ENCODE results near the gene YIPF2. TPM values are rescaled to one million over a fixed set of nuclear protein-coding genes. Genes with fewer than 3 reads are reported as not detected.
"Not testable (repeated sequence)": the region's sequence is repeated elsewhere in the genome, so short reads cannot be mapped to it uniquely, and the experiment has no call there.

YIPF2 gene
- polyA plus RNA-seq, 3 donors, result 32.7 to 38.3 (median 36.9) TPM

DNA sequence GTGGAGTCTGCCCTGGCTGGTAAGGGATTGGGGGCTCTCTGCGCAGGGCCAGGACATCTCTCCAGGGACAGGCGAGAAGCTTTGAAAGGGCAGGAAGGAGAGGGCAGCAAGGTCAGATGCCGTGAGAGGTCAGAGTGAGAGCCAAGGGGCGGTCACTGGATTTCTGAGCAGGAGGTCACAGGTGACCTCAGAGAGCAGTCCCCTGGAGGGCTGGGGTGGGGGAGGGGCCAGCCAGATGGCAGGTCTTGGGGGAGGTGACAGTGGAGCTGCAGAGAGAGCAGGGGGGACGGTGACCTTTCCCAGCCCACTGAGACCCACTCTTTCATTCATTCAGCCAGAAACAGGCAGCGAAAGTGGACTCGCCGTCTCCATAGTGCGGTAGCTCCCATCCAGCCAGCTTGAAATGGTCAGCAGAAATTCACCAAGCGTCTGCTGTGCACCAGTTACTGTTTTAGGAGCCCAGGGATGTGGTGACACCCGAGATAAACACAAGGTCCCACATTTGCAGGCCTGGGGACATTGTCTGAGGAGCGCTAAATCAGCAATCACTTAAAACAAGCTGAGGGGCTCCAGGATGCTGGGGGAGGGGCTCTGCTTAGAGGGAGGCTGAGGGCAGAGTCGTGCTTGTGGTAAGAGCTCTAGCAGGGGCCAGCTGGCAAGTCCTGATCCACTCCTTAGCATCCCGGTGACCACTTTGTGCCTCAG is 46.9 kb downstream of the YIPF2 start:
- DNase-seq (ENCODE audit: low read depth in 3 of 3, low spot score in 2 of 3), result no peak

- no peak for DNase-seq (ENCODE audit: low read depth in 3 of 3, low spot score in 2 of 3)
Measured at GRCh38 chr19:10878253-10878652, 50.2 kb downstream of the YIPF2 start.

DNA sequence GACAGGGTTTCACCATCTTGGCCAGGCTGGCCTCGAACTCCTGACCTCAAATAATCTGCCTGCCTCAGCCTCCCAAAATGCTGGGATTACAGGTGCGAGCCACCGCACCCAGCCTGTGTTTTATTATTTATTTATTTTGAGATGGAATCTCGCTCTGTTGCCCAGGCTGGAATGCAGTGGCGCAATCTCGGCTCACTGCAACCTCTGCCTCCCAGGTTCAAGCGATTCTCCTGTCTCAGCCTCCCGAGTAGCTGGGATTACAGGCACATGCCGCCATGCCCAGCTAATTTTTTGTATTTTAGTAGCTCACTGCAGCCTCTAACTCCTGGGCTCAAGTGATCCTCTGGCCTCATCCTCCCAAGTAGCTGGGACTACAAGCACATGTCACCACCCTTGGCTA is 50.8 kb downstream of the YIPF2 start:
- DNase-seq (ENCODE audit: low read depth in 3 of 3, low spot score in 2 of 3), result not testable (repeated sequence)

GRCh38 chr19:10876459-10877240 is 51.8 kb downstream of the YIPF2 start:
- no peak for DNase-seq (ENCODE audit: low read depth in 3 of 3, low spot score in 2 of 3)

GRCh38 chr19:10874024-10874423 is 54.4 kb downstream of the YIPF2 start:
- no peak for DNase-seq (ENCODE audit: low read depth in 3 of 3, low spot score in 2 of 3)

DNA sequence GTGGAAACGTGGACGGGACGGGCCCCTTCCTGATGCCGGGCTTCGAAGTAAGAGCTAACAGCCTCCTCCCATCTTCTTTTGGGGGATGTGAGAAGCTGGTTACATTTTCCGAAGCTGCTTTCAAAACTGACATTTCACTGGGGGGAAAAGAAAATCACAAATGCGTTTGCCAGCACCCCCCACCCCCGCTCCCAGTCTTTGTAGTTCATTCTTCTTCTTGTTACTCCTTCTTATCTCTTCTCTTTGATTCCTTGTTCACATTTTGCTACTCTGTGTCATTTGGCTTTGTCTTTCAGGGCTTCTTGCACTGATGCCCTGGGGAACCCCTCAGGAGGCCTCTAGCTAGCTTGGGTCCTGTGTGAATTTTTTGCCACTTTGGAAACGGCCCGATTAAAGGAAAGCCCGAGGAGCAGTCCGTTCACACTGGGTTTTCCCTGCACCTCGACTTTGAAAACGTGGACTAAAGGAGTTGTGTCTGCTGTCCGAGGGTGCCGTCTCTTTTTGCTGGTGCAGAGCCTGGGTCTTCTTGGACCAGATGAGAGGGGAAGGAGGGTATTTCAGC is 55.8 kb downstream of the YIPF2 start:
- no peak for DNase-seq (ENCODE audit: low read depth in 3 of 3, low spot score in 2 of 3)

Other genes with a start within 250 kb of the YIPF2 start
- 10 to 100 TPM; 36.5 to 43.7 (median 40.5) TPM for gene QTRT1, start 227.2 kb downstream of the YIPF2 start, polyA plus RNA-seq (ENCODE audit: insufficient read length in 3 of 3)
- 100 to 1,000 TPM; 119 to 129 (median 126) TPM for gene DNM2, start 210.6 kb downstream of the YIPF2 start, polyA plus RNA-seq (ENCODE audit: insufficient read length in 3 of 3)
- gene TMED1, start 92.4 kb downstream of the YIPF2 start, polyA plus RNA-seq (ENCODE audit: insufficient read length in 3 of 3), result 10 to 100 TPM; 55.6 to 60.8 (median 56.9) TPM
- gene C19orf38, start 80.2 kb downstream of the YIPF2 start, polyA plus RNA-seq (ENCODE audit: insufficient read length in 3 of 3), result 1 to 10 TPM; 1.6 to 1.8 (median 1.7) TPM
- 10 to 100 TPM; 37.2 to 46.1 (median 37.6) TPM for gene CARM1, start 57.1 kb downstream of the YIPF2 start, polyA plus RNA-seq (ENCODE audit: insufficient read length in 3 of 3)
- gene TIMM29, start 172 bp upstream of the YIPF2 start, polyA plus RNA-seq (ENCODE audit: insufficient read length in 3 of 3), result 10 to 100 TPM; 21.5 to 24.7 (median 21.7) TPM
- 100 to 1,000 TPM; 141 to 145 (median 143) TPM for gene SMARCA4, start 32.4 kb upstream of the YIPF2 start, polyA plus RNA-seq (ENCODE audit: insufficient read length in 3 of 3)
- gene LDLR, start 160.8 kb upstream of the YIPF2 start, polyA plus RNA-seq (ENCODE audit: insufficient read length in 3 of 3), result 10 to 100 TPM; 19.9 to 24.8 (median 23.3) TPM
- 10 to 100 TPM; 12.8 to 17.1 (median 14.6) TPM for gene SPC24, start 227.1 kb upstream of the YIPF2 start, polyA plus RNA-seq (ENCODE audit: insufficient read length in 3 of 3)